SK-N-SH treated with all-trans-retinoic acid at 6 μM for 48 hours (cell line): Measurements from ENCODE around the gene PID1.
"Not testable (repeated sequence)": the region's sequence is repeated elsewhere in the genome, so short reads cannot be mapped to it uniquely, and the experiment has no call there.

ENCODE experiments used
- ATAC-seq: fragments of 200-7000 bp; cut with Tn5 transposase; 3 replicates; pipeline ENCODE4 v1.9.1; 2020; ENCODE audit warnings: mild to moderate bottlenecking, moderate library complexity
- ARNTL ChIP-seq: fragments of 450-650 bp; formaldehyde crosslinking; IDR thresholded peaks from 2 replicates; pipeline ENCODE4 v1.5.0; 2020; ENCODE audit warnings: low read depth, mild to moderate bottlenecking, moderate library complexity, borderline replicate concordance
- BACH2 ChIP-seq: fragments of 250-450 bp; sonication (Bioruptor Pico); IDR thresholded peaks from 2 replicates; pipeline ENCODE4 v1.9.0; 2021; ENCODE audit warnings: mild to moderate bottlenecking, borderline replicate concordance
- CREB5 ChIP-seq: fragments of 250-450 bp; sonication (Bioruptor Pico); IDR thresholded peaks from 2 replicates; pipeline ENCODE4 v1.5.1; 2020; ENCODE audit warnings: low read depth, mild to moderate bottlenecking, moderate library complexity
- CSRNP3 ChIP-seq: fragments of 250-450 bp; sonication (Bioruptor Pico); IDR thresholded peaks from 2 replicates; pipeline ENCODE4 v1.5.1; 2021; ENCODE audit warnings: mild to moderate bottlenecking, moderate library complexity
- ESRRG ChIP-seq: fragments of 250-450 bp; sonication (Bioruptor Pico); IDR thresholded peaks from 2 replicates; pipeline ENCODE4 v1.6.1; 2021; ENCODE audit warnings: mild to moderate bottlenecking
- GLIS3 ChIP-seq: fragments of 250-450 bp; sonication (Bioruptor Pico); IDR thresholded peaks from 2 replicates; pipeline ENCODE4 v1.5.0; 2020; ENCODE audit warnings: mild to moderate bottlenecking, moderate library complexity
- ISL1 ChIP-seq: fragments of 250-450 bp; sonication (Bioruptor Pico); IDR thresholded peaks from 2 replicates; pipeline ENCODE4 v2.1.2; 2022; ENCODE audit warnings: mild to moderate bottlenecking, moderate library complexity
- OSR1 ChIP-seq: fragments of 250-450 bp; sonication (Bioruptor Pico); IDR thresholded peaks from 2 replicates; pipeline ENCODE4 v1.8.0; 2022; ENCODE audit warnings: moderate library complexity, mild to moderate bottlenecking, inconsistent platforms
- PATZ1 ChIP-seq: fragments of 250-450 bp; sonication (Bioruptor Pico); IDR thresholded peaks from 2 replicates; pipeline ENCODE4 v1.8.0; 2020; ENCODE audit warnings: mild to moderate bottlenecking, moderate library complexity, borderline replicate concordance
- POU6F1 ChIP-seq: fragments of 250-450 bp; sonication (Bioruptor Pico); IDR thresholded peaks from 2 replicates; pipeline ENCODE4 v1.8.0; 2021; ENCODE audit warnings: low read depth, mild to moderate bottlenecking, moderate library complexity, borderline replicate concordance
- PPARA ChIP-seq: fragments of 250-450 bp; sonication (Bioruptor Pico); IDR thresholded peaks from 2 replicates; pipeline ENCODE4 v1.5.0; 2020; ENCODE audit warnings: mild to moderate bottlenecking, borderline replicate concordance
- RARB ChIP-seq: fragments of 250-450 bp; sonication (Bioruptor Pico); IDR thresholded peaks from 2 replicates; pipeline ENCODE4 v1.8.0; 2021; ENCODE audit warnings: mild to moderate bottlenecking, moderate library complexity
- SNAI2 ChIP-seq: fragments of 250-450 bp; sonication (Bioruptor Pico); IDR thresholded peaks from 2 replicates; pipeline ENCODE4 v1.5.0; 2020; ENCODE audit warnings: mild to moderate bottlenecking, moderate library complexity
- TOX ChIP-seq: fragments of 250-450 bp; sonication (Bioruptor Pico); IDR thresholded peaks from 2 replicates; pipeline ENCODE4 v1.8.0; 2021; ENCODE audit warnings: mild to moderate bottlenecking, moderate library complexity, borderline replicate concordance
- TSHZ2 ChIP-seq: fragments of 250-450 bp; sonication (Bioruptor Pico); IDR thresholded peaks from 2 replicates; pipeline ENCODE4 v1.5.0; 2020; ENCODE audit warnings: mild to moderate bottlenecking, moderate library complexity
- ZC3H10 ChIP-seq: fragments of 250-450 bp; sonication (Bioruptor Pico); IDR thresholded peaks from 2 replicates; pipeline ENCODE4 v1.5.1; 2021; ENCODE audit warnings: mild to moderate bottlenecking, moderate library complexity
- ZFP3 ChIP-seq: fragments of 250-450 bp; sonication (Bioruptor Pico); IDR thresholded peaks from 2 replicates; pipeline ENCODE4 v1.5.0; 2020; ENCODE audit warnings: mild to moderate bottlenecking, moderate library complexity
- ZFP30 ChIP-seq: fragments of 450-650 bp; formaldehyde crosslinking; IDR thresholded peaks from 2 replicates; pipeline ENCODE4 v1.5.0; 2022; ENCODE audit warnings: mild to moderate bottlenecking, moderate library complexity
- ZNF565 ChIP-seq: fragments of 450-650 bp; formaldehyde crosslinking; conservative IDR thresholded peaks from 2 replicates; pipeline ENCODE4 v1.5.0; 2020; ENCODE audit warnings: low read depth, mild to moderate bottlenecking, moderate library complexity
- ZNF8 ChIP-seq: fragments of 450-650 bp; formaldehyde crosslinking; IDR thresholded peaks from 2 replicates; pipeline ENCODE4 v1.5.0; 2020; ENCODE audit warnings: mild to moderate bottlenecking, moderate library complexity

Gene PID1

GRCh38 chr2:229191413-229191812 is 79.7 kb downstream of the PID1 start (continued):
- TF ChIP-seq CREB5 (CRISPR knock-in tag): no peak

GRCh38 chr2:229187123-229187522 is 84.0 kb downstream of the PID1 start:
- ATAC-seq: not testable (repeated sequence)

GRCh38 chr2:229181641-229182040 is 89.4 kb downstream of the PID1 start:
- TF ChIP-seq GLIS3 (CRISPR knock-in tag) (no peak), TSHZ2 (CRISPR knock-in tag) (no peak), ZC3H10 (CRISPR knock-in tag) (no peak), ISL1 (no peak), POU6F1 (CRISPR knock-in tag) (no peak), CSRNP3 (CRISPR knock-in tag) (no peak), TOX (no peak), ZNF565 (CRISPR knock-in tag) (no peak), SNAI2 (CRISPR knock-in tag) (no peak), RARB (CRISPR knock-in tag) (no peak), ZNF8 (CRISPR knock-in tag) (no peak), ZFP3 (CRISPR knock-in tag) (no peak), OSR1 (CRISPR knock-in tag) (no peak), ESRRG (CRISPR knock-in tag) (no peak), PPARA (CRISPR knock-in tag) (no peak)
- ATAC-seq: no peak

- no peak for TF ChIP-seq OSR1 (CRISPR knock-in tag)
- TF ChIP-seq ZFP30 (CRISPR knock-in tag): no peak
- no peak for TF ChIP-seq POU6F1 (CRISPR knock-in tag)
- TF ChIP-seq SNAI2 (CRISPR knock-in tag): no peak
- TF ChIP-seq ZNF565 (CRISPR knock-in tag): no peak
- TF ChIP-seq PPARA (CRISPR knock-in tag): no peak
- no peak for TF ChIP-seq BACH2
- no peak for TF ChIP-seq PATZ1 (CRISPR knock-in tag)
- TF ChIP-seq TSHZ2 (CRISPR knock-in tag): no peak
- no peak for TF ChIP-seq ZFP3 (CRISPR knock-in tag)
- no peak for TF ChIP-seq ISL1
- no peak for TF ChIP-seq ZC3H10 (CRISPR knock-in tag)
- TF ChIP-seq ARNTL (CRISPR knock-in tag): no peak
- ATAC-seq: no peak
These were observed 90.4 kb downstream of the PID1 start for GRCh38 chr2:229180658-229181057.
